ENCODE measurements around the gene IL23A.

- TF ChIP-seq CSDC2 (CRISPR knock-in tag; IDR thresholded peaks at IDR 0.05), result no peak
- TF ChIP-seq TCF4 (CRISPR knock-in tag; IDR thresholded peaks at IDR 0.05; ENCODE audit: borderline replicate concordance), result no peak
- TF ChIP-seq CREB5 (CRISPR knock-in tag; IDR thresholded peaks at IDR 0.05; ENCODE audit: low read depth), result no peak
- TF ChIP-seq GLIS3 (CRISPR knock-in tag; IDR thresholded peaks at IDR 0.05), result no peak
- no peak for TF ChIP-seq ARNTL (CRISPR knock-in tag; IDR thresholded peaks at IDR 0.05; ENCODE audit: borderline replicate concordance, low read depth)
- TF ChIP-seq PPARA (CRISPR knock-in tag; IDR thresholded peaks at IDR 0.05; ENCODE audit: borderline replicate concordance), result no peak
- TF ChIP-seq BACH2 (CRISPR knock-in tag; IDR thresholded peaks at IDR 0.05; ENCODE audit: borderline replicate concordance), result no peak
- TF ChIP-seq ZNF565 (CRISPR knock-in tag; conservative IDR thresholded peaks at IDR 0.05; ENCODE audit: low read depth), result no peak
These were observed 30.0 kb upstream of the IL23A start for GRCh38 chr12:56308714-56309113.

Measured in SK-N-SH treated with all-trans-retinoic acid at 6 μM for 48 hours (cell line).